AG20443 (cell line): ENCODE measurements around the gene CDK1.

ENCODE experiments used
- DNase-seq: peaks from one replicate; pipeline ENCODE4 v3.0.0; 2012; ENCODE audit warnings: low spot score, mixed read lengths

Gene CDK1

DNA sequence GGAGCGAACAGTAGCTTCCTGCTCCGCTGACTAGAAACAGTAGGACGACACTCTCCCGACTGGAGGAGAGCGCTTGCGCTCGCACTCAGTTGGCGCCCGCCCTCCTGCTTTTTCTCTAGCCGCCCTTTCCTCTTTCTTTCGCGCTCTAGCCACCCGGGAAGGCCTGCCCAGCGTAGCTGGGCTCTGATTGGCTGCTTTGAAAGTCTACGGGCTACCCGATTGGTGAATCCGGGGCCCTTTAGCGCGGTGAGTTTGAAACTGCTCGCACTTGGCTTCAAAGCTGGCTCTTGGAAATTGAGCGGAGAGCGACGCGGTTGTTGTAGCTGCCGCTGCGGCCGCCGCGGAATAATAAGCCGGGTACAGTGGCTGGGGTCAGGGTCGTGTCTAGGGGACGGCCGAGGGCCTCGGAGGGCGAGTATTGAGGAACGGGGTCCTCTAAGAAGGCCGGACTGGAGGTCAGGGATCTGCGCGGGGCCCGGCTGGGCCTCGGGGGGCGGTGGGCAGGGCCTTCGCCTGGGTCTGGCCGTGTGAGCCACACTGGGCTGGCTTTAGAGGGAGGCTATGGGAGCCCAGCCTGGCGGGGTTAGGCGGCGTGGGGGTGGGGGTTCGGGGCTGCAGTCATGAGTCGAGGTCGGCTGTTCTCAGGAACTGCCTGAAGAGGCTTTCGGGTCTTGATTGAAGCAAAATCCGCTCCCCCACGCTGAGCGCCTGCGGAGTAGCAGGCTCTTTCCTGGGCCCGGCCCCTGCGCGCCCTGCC, at the start of gene CDK1:
CDK1 (plus strand) TSS at position 265 of the 757 bp plus-strand sequence. CDS start 1,688 bp downstream, outside the sequence.
- peak; percentile 99 for DNase-seq

GRCh38 chr10:60729106-60729505, 49.2 kb upstream of the CDK1 start:
- DNase-seq = no peak

DNA sequence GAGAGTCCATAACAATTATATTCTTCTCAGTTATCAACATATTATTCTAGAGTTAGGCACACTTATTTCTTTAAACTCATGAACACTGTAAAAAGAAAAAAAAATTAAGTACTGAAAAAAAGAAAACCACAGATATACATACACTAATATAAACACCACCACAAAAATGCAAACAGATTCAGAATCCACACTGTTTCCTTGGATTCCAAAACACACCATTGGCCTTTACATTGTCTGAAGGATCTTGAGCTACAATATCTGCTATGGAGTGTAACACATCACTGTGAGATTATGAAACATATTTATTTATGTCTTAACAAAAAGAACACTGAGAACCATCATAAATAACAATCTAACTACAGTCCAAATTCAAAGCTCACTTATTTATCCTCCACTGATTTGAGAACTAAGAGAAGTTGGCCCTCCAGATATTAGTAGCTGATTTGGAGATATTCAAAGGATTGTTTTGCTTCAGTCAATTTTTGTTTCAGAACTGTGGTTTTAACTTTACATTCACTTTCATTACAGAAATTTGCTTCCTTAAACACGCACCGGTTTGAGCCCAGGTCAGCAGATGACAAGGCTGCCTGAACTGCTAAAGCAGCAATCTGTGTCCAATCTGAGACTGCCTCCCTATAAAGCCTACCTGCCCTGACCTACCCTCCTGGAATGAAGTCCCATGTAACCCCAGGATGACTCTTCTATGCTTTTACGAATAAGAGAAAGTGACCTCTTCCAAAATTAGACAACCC, 47.0 kb upstream of the CDK1 start:
- no peak for DNase-seq

- DNase-seq = no peak
Measured at GRCh38 chr10:60732198-60732806, 46.0 kb upstream of the CDK1 start.

DNA sequence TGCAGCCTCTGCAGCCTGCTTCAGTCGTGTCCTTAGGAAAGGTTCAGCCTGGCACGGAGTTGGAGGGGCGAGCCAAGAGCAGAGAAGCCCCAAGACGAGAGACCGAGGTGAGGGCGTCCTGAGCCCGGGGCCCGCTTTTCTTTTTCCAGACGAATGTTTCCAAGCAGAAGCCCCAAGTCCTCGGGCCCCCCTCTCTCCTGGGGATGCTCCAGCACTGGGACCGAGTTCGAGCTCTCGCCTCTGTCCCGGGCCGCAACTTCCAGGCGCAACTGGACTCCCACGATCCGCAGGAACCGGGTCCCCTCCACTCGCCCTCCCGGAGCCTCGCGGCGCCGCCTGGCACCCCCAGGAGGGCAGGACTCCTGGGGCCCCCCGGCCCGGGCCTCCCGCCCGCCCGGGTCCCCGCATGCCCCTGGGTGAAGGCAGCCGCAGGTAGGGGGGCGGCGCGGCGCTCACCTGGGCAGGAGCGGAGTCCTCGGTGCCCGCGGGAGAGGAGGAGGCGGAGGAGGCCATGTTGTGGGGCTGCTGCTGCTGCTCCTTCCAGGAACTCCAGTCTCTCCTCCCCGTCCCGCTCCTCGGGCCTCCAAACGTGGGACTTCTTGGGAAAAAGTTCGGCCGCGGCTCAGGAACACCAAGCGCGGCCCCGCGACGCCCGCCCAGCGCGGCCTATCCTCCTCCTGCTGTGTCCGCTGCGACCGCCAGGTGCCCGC, 45.3 kb upstream of the CDK1 start:
- peak; percentile 51 for DNase-seq

DNA sequence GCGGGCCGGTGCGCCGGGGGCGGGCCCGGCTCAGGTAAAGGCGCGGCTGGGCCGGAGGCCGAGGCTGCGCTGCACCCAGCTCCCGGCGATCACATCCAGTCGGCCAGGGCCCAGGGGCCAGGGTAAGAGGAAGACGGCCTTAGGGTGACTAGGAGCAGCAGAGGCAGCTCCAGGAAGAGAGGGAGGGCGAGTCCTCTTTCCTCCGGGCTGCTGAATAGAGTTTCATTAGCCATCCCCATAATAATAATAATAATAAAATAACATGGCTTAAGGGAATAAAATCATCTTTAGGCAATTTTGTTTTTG, 44.8 kb upstream of the CDK1 start:
- no peak for DNase-seq

DNA sequence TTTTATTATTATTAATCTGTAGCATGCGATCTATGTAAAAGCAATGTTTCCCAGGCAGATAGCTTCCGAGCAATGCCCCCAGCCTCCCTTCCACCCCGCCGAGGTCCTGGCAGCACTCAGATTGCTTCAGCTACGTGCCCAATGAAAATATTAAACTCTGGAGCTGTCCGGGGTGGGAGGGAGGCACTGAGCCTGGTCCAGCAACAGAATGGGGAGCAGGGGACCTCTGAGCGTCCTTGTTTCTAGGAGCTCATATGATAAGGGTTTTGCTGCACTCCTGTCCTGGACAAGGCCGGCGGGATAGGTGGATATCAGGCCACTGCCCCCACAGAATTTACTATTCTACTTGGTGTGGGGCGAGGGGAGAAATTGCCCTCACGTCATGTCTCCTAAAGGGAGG, 44.5 kb upstream of the CDK1 start:
- no peak for DNase-seq

GRCh38 chr10:60734226-60734625, 44.1 kb upstream of the CDK1 start:
- DNase-seq = no peak

- DNase-seq = no peak
Measured at GRCh38 chr10:60735244-60735643, 43.0 kb upstream of the CDK1 start.

GRCh38 chr10:60737242-60737641, 41.0 kb upstream of the CDK1 start:
- no peak for DNase-seq

- DNase-seq = no peak
Measured at GRCh38 chr10:60739558-60739957, 38.7 kb upstream of the CDK1 start.

GRCh38 chr10:60742512-60742911, 35.8 kb upstream of the CDK1 start:
- DNase-seq = no peak

- DNase-seq = no peak
Measured at GRCh38 chr10:60747817-60748469, 30.3 kb upstream of the CDK1 start.

DNA sequence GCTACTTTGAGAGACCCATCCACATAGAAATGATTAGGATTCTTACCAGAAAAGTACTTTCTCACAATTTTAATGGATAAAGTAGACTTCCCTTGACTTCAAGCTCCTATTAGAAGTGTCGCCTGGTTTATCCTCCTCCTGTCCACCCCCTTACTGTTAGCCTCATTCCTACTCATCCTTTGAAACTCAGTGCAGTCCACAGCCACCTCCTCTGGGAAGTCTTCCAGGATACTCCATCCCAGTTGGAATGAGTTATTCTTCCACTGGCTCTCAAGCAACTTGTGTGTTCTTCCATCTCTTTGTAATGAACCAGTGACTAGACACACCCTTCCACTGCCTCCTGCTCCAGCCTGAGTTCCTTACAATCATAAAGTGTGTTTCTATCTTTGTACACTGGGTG, 25.1 kb upstream of the CDK1 start:
- DNase-seq = no peak

DNA sequence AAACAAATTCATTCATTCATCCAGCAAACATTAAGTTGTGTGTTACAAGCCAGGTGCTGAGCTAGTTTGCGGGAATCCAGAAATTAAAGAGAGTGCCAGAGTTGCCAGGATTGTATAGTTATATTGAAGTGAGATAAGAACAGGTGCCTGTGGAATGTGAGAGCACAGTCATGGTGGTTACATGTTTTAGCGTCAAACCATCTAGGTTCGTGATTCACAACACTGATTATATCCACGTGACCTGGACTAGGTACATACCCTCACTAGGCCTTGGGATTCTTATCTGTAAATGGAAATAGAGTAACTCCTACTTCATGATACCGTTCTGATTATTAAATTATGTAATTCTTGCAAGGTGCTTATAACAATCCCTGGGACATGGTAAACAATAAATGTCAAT, 24.5 kb upstream of the CDK1 start:
- DNase-seq = no peak

DNA sequence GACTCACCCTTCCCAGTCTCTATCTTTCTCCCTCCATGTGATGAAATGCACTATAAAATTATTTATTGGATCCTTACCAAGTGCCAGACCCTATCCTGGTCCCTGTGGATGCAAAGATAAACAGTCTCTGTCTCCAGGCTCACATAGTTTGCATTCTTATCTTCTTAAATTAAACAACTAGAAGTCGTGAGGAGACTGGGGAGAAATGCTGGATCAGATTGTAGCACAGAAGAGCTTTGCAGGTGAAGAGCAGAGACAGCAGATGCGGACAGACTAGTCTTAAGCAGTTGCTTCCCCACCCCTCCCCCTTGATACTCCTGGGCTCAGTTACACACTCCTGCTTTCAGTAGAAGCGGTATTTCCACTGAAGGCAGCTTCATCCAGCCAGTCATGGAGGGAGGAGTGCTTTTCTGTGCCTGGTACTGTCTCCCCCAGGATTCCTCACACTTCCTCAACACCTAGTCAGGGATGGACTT, 20.8 kb upstream of the CDK1 start:
- no peak for DNase-seq

DNA sequence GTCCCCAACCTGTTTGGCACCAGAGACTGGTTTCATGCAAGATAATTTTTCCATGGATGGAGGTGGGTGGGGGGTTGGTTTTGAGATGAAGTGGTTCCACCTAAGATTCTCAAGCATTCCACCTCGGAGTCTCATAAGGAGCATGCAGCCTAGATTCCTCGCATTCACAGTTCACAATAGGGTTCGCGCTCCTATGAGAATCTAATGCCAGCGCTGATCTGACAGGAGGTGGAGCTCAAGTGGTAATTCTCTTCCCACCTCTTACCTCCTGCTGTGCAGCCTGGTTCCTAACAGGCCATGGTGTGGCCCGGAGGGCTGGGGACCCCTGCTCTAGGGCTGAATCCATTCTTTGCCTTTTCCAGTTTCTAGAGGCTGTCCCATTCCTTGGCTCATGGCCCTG, 19.1 kb upstream of the CDK1 start:
- no peak for DNase-seq

GRCh38 chr10:60760711-60761210, 17.5 kb upstream of the CDK1 start:
- no peak for DNase-seq

- no peak for DNase-seq
Measured at GRCh38 chr10:60762554-60762953, 15.7 kb upstream of the CDK1 start.

- no peak for DNase-seq
Measured at GRCh38 chr10:60767424-60767823, 10.9 kb upstream of the CDK1 start.

GRCh38 chr10:60769406-60769805, 8.9 kb upstream of the CDK1 start:
- DNase-seq = no peak

- DNase-seq = peak; percentile 11
Measured at GRCh38 chr10:60777696-60778213, 523 bp upstream of the CDK1 start.
